GM06990 (cell line): ENCODE results near the gene CASQ2.

ENCODE experiments used
- DNase-seq: peaks from one replicate; pipeline ENCODE4 v3.0.0-alpha.2; 2011; ENCODE audit not compliant: insufficient read length; ENCODE audit errors: extremely low read depth
- H3K27me3 ChIP-seq: replicated peaks from 2 replicates; pipeline ENCODE4 v1.6.0; 2011; ENCODE audit warnings: low read length; ENCODE audit not compliant: control insufficient read depth, insufficient read depth
- H3K36me3 ChIP-seq: 2 replicates; pipeline ENCODE4 v1.5.1; 2011; ENCODE audit warnings: low read length; ENCODE audit not compliant: control insufficient read depth, insufficient read depth
- H3K4me3 ChIP-seq: replicated peaks from 2 replicates; pipeline ENCODE4 v1.5.1; 2011; ENCODE audit warnings: low read depth, mild to moderate bottlenecking, control low read depth, low read length
- CTCF ChIP-seq: IDR thresholded peaks from 2 replicates; pipeline ENCODE4 v1.5.1; 2011; ENCODE audit warnings: low read length, control low read depth, mild to moderate bottlenecking, inconsistent platforms; ENCODE audit not compliant: insufficient read depth, poor library complexity, severe bottlenecking

CASQ2 gene

GRCh38 chr1:115797486-115797885 is 29.0 kb upstream of the CASQ2 start:
- TF ChIP-seq CTCF, result no peak
- no peak for DNase-seq
- Histone ChIP-seq H3K4me3 (no peak overlapping the region), H3K27me3 (peaks cover 2% of the 10 kb centered on the region; the same call in 1 of the 2 replicates), H3K36me3 (no peaks in the 10 kb centered on the region)

DNA sequence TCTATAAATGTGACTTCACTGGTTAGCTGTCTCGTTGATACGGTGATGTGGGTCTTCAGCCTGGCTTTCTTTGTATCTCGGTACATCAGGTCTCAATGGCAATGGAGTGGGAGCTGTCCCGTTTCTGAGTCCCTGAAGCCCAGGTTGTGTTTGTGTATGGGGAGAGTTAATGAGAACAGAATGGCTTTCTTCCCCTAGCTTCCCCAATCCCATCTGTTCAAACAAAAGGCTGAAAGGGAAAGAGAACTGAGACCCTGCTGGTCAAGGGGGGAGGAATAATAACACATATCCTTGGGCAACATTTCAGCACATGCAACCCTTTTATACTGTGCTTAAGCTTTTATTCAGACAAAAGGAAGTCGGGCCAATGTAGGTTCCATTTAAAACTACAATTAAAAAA is 28.4 kb upstream of the CASQ2 start:
- peaks cover 2% of the 10 kb centered on the region; the same call in 1 of the 2 replicates for H3K27me3 ChIP-seq
- TF ChIP-seq CTCF, result no peak
- no peak overlapping the region for H3K4me3 ChIP-seq
- H3K36me3 ChIP-seq, result no peaks in the 10 kb centered on the region
- DNase-seq, result no peak

DNA sequence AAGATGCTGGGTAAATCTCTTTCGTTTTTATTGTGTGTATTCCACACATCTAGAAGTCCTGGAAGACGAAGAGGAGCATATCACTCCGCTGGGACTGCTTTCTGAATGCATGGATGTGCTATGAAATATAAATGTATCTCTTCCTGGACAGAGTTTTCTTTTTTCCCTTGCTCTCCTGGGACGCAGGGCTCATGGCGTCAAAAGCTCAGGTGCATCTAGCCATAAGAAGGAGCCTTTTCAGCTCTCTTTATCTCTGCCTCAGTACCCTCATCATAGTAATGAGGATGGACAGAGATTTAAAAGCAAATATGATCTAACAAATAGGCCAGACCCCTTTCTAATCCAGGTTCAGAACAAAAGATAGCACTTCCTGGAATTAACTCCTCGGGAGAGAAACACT is 27.5 kb upstream of the CASQ2 start:
- no peaks in the 10 kb centered on the region for H3K36me3 ChIP-seq
- no peak overlapping the region for H3K4me3 ChIP-seq

GRCh38 chr1:115794976-115795639 is 26.6 kb upstream of the CASQ2 start:
- Histone ChIP-seq H3K27me3 (peaks cover 2% of the 10 kb centered on the region; the same call in 1 of the 2 replicates), H3K4me3 (no peak overlapping the region), H3K36me3 (no peaks in the 10 kb centered on the region)
- no peak for DNase-seq
- TF ChIP-seq CTCF, result no peak

More for the DNA sequence above, 27.5 kb upstream of the CASQ2 start:
- no peak for TF ChIP-seq CTCF
- DNase-seq, result no peak
- H3K27me3 ChIP-seq, result peaks cover 2% of the 10 kb centered on the region; the same call in 1 of the 2 replicates

GRCh38 chr1:115793162-115793561 is 24.6 kb upstream of the CASQ2 start:
- TF ChIP-seq CTCF, result no peak
- no peak for DNase-seq
- H3K27me3 ChIP-seq, result 0 out of 2 replicates have a peak, but pooled peaks cover 2% of the 10 kb centered on the region
- no peaks in the 10 kb centered on the region for H3K36me3 ChIP-seq
- H3K4me3 ChIP-seq, result no peak overlapping the region
